GM18502 (cell line): ENCODE measurements around the gene DRAM1.

Source experiments
- ATAC-seq: cut with Tn5 transposase; IDR thresholded peaks from one replicate; pipeline ENCODE4 v1.9.1; 2021; ENCODE audit warnings: mild to moderate bottlenecking; ENCODE audit not compliant: unreplicated experiment, poor library complexity

The DRAM1 gene

GRCh38 chr12:101935890-101936746 lies 58.7 kb downstream of the DRAM1 start:
- peak; percentile 79 for ATAC-seq

DNA sequence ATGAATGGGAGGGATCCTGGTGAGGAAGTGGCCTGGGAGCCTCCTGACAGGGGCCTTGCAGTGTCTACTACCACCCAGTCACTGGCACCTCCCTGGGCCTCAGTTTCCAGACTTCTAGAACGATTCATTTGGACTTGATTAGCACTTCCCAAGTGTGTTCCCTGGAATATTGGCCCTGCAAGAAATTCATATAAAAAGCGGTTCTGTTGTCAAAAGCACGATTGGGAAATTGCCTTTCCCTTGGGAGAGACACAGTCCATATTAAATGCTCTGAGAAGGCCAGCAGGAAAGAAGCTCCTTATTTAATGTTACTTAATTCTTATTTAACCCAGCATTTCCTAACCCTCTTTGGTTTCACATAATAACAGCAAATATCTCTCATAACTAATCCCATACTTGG lies 61.9 kb downstream of the DRAM1 start:
- ATAC-seq, result no peak

GRCh38 chr12:101939856-101940265 lies 62.5 kb downstream of the DRAM1 start:
- peak; percentile 28 for ATAC-seq

GRCh38 chr12:101940400-101940950 lies 63.1 kb downstream of the DRAM1 start:
- ATAC-seq, result no peak

- ATAC-seq, result peak; percentile 84
Measured at GRCh38 chr12:101941306-101942249, 64.2 kb downstream of the DRAM1 start.

DNA sequence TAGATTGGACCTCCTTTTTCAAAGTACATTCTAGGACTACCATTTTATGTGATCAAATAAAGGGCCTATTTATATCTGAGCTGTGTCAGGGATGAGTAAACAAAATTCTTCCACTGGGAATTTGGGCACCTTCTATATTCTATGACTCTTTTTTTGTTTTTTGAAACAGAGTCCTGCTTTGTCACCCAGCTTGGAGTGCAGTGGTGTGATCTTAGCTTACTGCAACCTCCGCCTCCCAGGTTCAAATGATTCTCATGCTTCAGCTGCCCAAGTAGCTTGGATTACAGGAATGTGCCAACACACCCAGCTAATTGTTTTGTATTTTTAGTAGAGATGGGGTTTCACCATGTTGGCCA lies 64.8 kb downstream of the DRAM1 start:
- ATAC-seq, result no peak

- ATAC-seq, result no peak
Measured at GRCh38 chr12:101945369-101946232, 68.2 kb downstream of the DRAM1 start.

GRCh38 chr12:101946233-101946611 lies 68.8 kb downstream of the DRAM1 start:
- ATAC-seq, result no peak

DNA sequence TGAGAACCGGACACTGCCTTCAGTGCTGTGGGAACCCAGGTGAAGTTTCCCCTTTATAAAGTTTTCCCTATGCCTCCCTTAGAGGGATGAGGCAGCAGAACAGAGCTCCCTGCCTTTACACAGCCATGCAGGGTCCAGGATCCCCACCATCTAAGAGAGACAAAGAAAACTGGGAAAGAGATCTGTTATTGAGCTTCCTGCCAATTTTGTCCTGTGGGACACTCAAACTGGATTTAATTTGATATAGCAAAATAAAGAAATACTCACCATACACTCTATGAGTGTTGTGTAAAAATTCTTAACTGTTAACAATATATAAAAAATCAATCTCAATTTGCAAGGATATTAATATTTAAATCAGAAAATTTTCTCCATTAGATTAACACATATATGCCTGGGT lies 69.9 kb downstream of the DRAM1 start:
- ATAC-seq, result no peak

GRCh38 chr12:101948365-101948764 lies 71.0 kb downstream of the DRAM1 start:
- ATAC-seq, result no peak

GRCh38 chr12:101951002-101951670 lies 73.8 kb downstream of the DRAM1 start:
- ATAC-seq, result peak; percentile 76

- ATAC-seq, result no peak
Measured at GRCh38 chr12:101954113-101954512, 76.7 kb downstream of the DRAM1 start.

- no peak for ATAC-seq
Measured at GRCh38 chr12:101954676-101955075, 77.3 kb downstream of the DRAM1 start.

- no peak for ATAC-seq
Measured at GRCh38 chr12:101957252-101957959, 80.0 kb downstream of the DRAM1 start.

DNA sequence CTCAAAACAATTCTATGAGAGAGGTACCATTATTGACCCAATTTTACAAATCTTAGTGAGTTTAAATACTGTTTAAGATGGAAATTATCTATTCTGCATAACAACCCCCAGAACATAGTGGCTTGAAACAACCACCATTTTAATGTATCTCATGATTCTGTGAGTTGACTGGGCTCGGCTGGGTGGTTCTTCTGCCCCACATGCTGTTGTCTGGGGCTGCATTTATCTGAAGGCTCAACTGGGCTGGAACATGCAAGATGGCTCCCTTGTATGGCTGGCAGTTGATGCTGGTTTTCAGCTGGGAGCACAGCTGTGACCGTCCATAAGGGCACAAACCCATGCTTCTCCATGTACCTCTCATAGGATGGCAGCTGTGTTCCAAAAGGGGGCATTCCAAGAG lies 82.2 kb downstream of the DRAM1 start:
- ATAC-seq, result no peak

DNA sequence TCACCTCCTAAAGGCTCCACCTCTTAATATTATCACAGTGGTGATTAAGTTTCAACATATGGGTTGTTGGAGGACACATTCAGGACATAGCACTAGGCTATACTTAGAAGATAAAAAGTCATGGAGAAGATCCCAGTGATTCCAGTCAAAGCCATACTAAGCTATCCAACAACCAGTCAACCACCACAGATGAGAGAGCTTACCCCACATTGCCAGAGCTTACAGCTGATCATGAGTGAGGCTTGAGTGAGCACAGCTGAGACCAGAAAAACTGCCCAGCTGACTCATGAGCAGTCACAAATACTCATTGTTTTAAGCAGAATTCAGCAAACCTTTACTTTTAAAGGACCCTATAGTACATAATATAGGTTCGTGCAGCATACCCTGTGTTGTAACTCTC lies 85.1 kb downstream of the DRAM1 start:
- ATAC-seq, result peak; percentile 45

DNA sequence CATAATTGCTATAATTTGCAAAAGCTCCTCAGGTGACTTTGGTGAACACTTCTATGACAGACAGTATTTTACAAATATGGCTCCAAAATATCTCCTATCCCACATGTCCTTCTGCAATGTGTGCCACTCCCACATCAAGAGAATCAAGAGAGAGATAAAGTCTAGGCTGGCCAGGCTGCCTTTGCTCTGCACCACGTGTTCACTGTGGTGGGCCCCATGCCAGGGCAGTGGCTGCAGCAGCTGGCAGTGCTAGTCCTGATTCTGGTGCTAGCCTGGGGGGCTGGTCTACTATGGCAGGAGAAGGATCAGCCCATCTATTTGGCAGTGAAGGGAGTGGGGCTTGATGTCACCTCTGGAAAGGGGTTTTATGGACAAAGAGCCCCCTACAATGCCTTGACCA lies 86.3 kb downstream of the DRAM1 start:
- no peak for ATAC-seq

DNA sequence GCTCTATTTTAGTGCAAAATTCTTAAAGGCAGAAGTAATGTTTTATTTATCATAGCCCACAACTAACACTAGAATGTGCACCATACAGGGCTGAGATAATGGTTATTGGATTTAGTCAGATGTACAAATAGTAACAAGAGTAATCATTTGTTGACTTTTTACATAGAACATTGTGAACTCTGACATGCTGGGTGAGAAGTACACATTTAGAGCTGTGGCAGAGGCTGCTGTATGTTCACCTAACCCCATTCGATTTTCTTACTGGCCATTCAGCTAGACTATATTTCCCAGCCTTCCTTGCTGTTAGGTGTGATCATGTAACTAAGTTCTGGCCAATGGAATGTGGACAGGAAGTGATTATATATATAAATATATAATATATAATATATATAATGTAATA lies 89.1 kb downstream of the DRAM1 start:
- no peak for ATAC-seq

DNA sequence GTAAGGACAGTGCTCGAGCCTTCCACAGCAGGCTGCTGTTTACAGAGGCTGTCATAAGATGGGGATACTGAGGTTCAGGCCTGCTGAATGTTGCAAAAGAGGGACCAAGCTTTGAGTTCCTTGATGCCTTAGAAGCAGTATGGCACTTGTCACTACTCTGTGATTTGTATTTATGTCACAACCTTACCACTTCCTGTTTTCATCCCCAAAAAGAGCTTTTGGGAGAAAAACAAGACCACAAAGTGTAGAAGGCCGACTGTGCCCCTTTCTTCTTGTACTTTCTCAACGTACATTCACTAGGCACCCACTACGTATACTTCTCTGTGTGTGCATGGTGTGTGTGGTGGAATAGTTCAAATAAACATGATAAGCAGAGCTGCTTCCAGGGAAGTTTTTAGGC lies 90.1 kb downstream of the DRAM1 start:
- peak; percentile 64 for ATAC-seq
